Measurements from ENCODE around the gene KRTAP1-1. TPM values are rescaled to one million over a fixed set of nuclear protein-coding genes. Genes with fewer than 3 reads are reported as not detected.
A peak's percentile ranks its signal among the peaks of the same experiment; 100 is the strongest.
"Not testable (repeated sequence)": the region's sequence is repeated elsewhere in the genome, so short reads cannot be mapped to it uniquely, and the experiment has no call there.

KRTAP1-1 gene
- polyA plus RNA-seq, 3 donors = not detected

- DNase-seq (ENCODE audit: extremely low read depth in 1 of 11, low read depth in 9 of 11, low spot score in 4 of 11) = not testable (repeated sequence)
Observed at GRCh38 chr17:41059276-41060051, 18.2 kb upstream of the KRTAP1-1 start.

DNA sequence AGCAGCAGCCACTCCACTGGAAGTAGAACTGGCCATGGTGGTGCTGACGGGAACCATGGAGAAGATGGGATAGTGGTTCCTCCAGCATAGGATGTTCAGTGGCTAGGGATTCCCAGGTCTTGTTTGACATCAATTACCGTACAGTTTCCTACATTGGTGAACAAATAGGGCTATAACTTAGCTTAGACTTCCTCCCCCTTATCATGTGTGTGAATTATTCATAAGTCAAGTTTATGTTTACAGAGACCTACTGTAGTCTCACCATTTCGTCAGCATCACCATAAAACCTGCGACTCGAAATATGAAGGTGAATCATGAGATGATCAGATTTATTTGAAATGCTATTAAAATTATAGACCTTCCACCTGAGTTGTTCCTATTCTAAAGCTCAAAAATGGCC is 17.5 kb upstream of the KRTAP1-1 start:
- no peak for DNase-seq (ENCODE audit: extremely low read depth in 1 of 11, low read depth in 9 of 11, low spot score in 4 of 11)

DNA sequence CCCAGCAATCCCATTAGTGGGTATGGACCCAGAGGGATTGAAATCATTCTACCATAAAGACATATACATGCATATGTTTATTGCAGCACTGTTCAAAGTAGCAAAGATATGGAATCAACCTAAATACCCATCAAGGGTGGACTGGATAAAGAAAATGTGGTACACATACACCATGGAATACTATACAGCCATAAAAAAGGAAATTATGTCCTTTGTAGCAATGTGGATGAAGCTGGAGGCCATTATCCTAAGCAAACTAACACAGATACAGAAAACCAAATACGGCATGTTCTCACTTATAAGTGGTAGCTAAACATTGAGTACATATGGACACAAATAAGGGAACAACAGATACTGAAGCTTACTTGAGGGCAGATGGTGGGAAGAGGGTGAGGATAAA is 16.3 kb upstream of the KRTAP1-1 start:
- no peak for DNase-seq (ENCODE audit: extremely low read depth in 1 of 11, low read depth in 9 of 11, low spot score in 4 of 11)

- not testable (repeated sequence) for DNase-seq (ENCODE audit: extremely low read depth in 1 of 11, low read depth in 9 of 11, low spot score in 4 of 11)
Observed at GRCh38 chr17:41055130-41055529, 13.9 kb upstream of the KRTAP1-1 start, which contains the start of gene KRTAP2-2. TSS of gene KRTAP2-2 (minus strand) at chr17:41055230. CDS start at chr17:41055211, 19 bp downstream.

DNA sequence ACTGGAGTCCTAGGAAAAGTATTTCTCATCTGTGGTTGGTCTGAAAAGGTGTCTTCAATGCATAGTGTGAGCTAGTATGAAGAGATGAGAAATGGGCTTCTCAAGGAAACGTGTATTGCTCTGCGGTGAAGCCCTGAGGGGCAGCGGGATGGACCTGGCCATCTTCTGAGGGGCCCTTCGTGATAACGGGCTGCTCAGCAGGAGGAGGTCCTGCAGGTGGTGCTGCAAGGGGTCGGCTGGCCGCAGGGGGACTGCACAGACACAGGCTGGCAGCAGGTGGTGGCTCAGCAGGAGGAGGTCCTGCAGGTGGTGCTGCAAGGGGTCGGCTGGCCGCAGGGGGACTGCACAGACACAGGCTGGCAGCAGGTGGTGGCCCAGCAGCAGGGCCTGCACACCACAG is 13.3 kb upstream of the KRTAP1-1 start:
- not testable (repeated sequence) for DNase-seq (ENCODE audit: extremely low read depth in 1 of 11, low read depth in 9 of 11, low spot score in 4 of 11)

GRCh38 chr17:41054025-41054424 is 12.8 kb upstream of the KRTAP1-1 start:
- peak in 6 of 11 donors; percentile 6 to 29 (median 21) for DNase-seq (ENCODE audit: extremely low read depth in 1 of 11, low read depth in 9 of 11, low spot score in 4 of 11)

- no peak for DNase-seq (ENCODE audit: extremely low read depth in 1 of 11, low read depth in 9 of 11, low spot score in 4 of 11)
Observed at GRCh38 chr17:41052566-41052965, 11.3 kb upstream of the KRTAP1-1 start.

DNA sequence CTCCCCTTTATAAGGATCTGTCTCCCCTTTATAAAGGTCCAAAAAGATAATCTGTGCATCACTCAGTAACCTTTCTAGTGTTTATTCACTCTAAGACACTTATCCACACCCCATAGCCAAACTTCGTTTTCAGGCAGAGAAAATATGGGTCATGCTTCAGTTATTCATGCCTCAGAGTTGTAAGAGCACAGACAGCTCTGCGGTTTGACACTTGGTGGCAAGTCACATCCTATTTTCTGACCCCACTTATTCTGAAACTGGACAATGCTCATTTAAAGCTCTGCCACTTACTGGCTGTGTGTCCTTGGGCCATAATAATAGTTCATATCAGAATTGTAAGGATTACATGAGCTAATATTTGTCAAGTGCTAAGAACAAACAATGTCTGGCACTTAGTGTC is 7.9 kb upstream of the KRTAP1-1 start:
- DNase-seq (ENCODE audit: extremely low read depth in 1 of 11, low read depth in 9 of 11, low spot score in 4 of 11) = no peak

DNA sequence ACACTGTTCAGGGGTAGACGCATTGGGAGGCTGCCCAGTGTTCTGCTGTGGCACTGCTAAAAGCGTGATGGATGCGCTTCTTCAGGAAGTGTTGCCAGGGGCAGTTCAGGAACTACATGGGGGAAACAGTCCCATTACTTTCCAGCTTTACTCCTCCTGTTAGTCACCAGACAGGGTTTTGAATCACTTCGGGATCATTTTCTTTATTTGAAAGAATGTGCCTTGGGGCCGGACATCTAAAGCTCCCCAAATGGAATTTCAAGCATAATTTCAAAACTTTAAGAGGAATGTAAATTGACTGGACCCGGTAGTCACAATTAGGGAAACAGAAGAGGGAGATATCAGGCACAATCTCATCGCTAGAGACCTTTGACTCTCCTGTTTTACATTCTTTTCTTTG is 7.2 kb upstream of the KRTAP1-1 start:
- no peak for DNase-seq (ENCODE audit: extremely low read depth in 1 of 11, low read depth in 9 of 11, low spot score in 4 of 11)

DNA sequence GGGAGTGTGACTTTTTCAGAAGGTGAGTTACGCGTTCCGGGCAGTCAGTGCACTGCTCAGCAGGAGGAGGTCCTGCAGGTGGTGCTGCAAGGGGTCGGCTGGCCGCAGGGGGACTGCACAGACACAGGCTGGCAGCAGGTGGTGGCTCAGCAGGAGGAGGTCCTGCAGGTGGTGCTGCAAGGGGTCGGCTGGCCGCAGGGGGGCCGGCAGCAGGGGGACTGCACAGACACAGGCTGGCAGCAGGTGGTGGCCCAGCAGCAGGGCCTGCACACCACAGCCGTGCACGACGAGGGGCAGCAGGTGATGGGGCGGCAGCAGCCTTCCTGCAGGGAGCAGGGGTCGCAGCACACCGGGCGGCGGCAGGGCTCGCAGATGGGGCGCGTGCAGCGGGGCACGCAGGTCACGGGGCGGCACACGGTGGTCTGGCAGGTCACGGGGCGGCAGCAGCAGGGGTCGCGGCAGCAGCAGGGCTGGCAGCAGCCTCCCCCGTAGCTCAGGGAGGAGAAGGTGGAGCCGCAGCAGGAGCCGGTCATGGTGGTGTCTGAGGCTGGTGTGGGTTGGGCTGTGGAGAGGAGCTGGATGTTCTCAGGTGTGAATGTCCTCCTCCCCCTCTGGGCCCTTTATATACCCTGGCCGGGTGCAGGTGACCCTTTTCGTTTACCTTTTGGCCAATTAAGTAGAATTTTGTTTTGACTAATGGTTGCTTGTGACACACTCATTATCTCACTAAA is 5.7 kb upstream of the KRTAP1-1 start, which contains the start of gene KRTAP2-1:
KRTAP2-1 (minus strand) TSS at position 582 of the 731 bp plus-strand sequence; CDS start at position 533, 49 bp downstream.
- DNase-seq (ENCODE audit: extremely low read depth in 1 of 11, low read depth in 9 of 11, low spot score in 4 of 11) = not testable (repeated sequence)

GRCh38 chr17:41042953-41043352 is 1.7 kb upstream of the KRTAP1-1 start:
- DNase-seq (ENCODE audit: extremely low read depth in 1 of 11, low read depth in 9 of 11, low spot score in 4 of 11) = no peak

- DNase-seq (ENCODE audit: extremely low read depth in 1 of 11, low read depth in 9 of 11, low spot score in 4 of 11) = no peak
Observed at GRCh38 chr17:41037853-41038350, 3.3 kb downstream of the KRTAP1-1 start.

- not testable (repeated sequence) for DNase-seq (ENCODE audit: extremely low read depth in 1 of 11, low read depth in 9 of 11, low spot score in 4 of 11)
Observed at GRCh38 chr17:41034346-41034935, 6.8 kb downstream of the KRTAP1-1 start, which contains the start of gene KRTAP1-3. TSS of gene KRTAP1-3 (minus strand) at chr17:41034874. CDS start at chr17:41034821, 53 bp downstream.

DNA sequence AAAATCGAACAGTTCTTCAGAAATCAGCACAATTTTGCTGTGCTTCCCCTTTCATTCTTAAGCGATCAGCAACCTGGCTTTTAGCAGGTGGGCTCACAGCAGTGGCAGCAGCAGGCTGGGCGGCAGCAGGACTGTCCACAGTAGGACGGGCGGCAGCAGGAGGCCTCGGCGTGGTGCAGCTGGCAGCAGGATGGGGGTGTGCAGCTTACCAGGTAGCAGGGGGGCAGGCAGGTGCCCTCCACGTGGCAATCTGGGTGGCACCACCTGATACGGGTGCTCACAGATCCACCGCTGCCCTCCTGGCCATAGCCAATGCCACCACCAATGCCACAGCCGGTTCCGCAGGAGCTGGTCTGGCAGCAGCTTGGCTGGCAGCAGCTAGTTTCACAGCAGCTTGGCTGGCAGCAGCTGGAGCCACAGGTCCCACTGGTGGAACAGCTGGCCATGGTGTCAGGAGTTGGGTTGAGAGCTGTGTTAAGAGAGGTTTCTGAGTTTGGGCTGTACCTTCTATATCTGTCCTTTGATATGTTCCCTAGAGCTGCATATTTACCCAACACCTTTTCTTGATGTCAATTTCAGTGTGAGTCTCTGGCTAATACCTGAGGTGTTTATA is 11.5 kb downstream of the KRTAP1-1 start, which contains the start of gene KRTAP1-4:
KRTAP1-4 (minus strand) TSS at position 563 of the 613 bp plus-strand sequence; CDS start at position 446, 117 bp downstream.
- DNase-seq (ENCODE audit: extremely low read depth in 1 of 11, low read depth in 9 of 11, low spot score in 4 of 11) = no peak

- DNase-seq (ENCODE audit: extremely low read depth in 1 of 11, low read depth in 9 of 11, low spot score in 4 of 11) = no peak
Observed at GRCh38 chr17:41026715-41027471, 14.4 kb downstream of the KRTAP1-1 start, which contains the start of gene KRTAP1-5. TSS of gene KRTAP1-5 (minus strand) at chr17:41027208. CDS start at chr17:41027155, 53 bp downstream.

DNA sequence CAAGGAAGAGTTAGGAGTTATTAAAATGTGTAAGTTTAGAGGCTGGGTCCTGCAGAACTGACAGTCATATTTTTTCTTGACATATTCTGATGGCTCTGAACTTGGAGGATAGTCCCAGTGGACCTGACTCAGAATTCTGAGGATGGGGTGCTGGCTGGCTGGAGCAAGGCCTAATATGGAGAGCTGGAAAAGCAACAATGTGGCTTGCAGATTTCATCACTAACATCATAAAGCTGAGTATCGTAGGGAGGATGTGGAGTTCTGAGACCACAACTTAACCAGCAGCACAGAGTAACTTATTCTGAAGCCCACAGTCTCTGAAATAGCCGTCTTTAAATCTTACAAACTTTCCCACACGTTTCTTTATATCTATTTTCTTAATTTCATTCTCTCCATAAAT is 16.6 kb downstream of the KRTAP1-1 start:
- no peak for DNase-seq (ENCODE audit: extremely low read depth in 1 of 11, low read depth in 9 of 11, low spot score in 4 of 11)

DNA sequence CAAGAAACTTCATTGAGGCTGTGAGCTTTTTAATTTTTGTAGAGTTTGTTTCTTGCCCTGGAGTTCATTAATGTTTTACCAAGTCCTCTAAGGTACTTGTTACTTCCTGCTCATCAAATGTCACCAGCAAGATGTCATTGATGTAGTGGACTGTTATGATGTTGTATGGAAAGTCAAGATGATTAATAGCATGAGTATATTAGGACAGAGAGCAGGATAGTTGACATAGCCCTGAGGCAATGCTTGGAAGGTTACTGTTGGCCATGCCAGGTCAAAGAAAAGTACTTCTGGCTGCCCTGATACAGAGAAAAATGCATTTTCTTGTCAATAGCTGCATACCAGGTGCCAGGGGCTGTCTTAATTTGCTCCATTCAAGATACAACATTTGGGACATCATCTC is 20.9 kb downstream of the KRTAP1-1 start:
- no peak for DNase-seq (ENCODE audit: extremely low read depth in 1 of 11, low read depth in 9 of 11, low spot score in 4 of 11)

- no peak for DNase-seq (ENCODE audit: extremely low read depth in 1 of 11, low read depth in 9 of 11, low spot score in 4 of 11)
Observed at GRCh38 chr17:41019415-41019814, 21.8 kb downstream of the KRTAP1-1 start.
